PC-9 (cell line): ENCODE measurements around the gene ASTN2.

Experiments used
- EZH2 ChIP-seq: fragments of 200-600 bp; sonication (generic); IDR thresholded peaks from 2 replicates; pipeline ENCODE4 v1.8.0; 2017; ENCODE audit warnings: antibody characterized with exemption, low read depth
- TF ChIP-seq, protein P1 (sequence below): fragments of 200-600 bp; sonication (generic); conservative IDR thresholded peaks from 2 replicates; pipeline ENCODE4 v1.6.1; 2017; ENCODE audit warnings: mixed run types, antibody characterized with exemption, mild to moderate bottlenecking, moderate library complexity

DNA sequence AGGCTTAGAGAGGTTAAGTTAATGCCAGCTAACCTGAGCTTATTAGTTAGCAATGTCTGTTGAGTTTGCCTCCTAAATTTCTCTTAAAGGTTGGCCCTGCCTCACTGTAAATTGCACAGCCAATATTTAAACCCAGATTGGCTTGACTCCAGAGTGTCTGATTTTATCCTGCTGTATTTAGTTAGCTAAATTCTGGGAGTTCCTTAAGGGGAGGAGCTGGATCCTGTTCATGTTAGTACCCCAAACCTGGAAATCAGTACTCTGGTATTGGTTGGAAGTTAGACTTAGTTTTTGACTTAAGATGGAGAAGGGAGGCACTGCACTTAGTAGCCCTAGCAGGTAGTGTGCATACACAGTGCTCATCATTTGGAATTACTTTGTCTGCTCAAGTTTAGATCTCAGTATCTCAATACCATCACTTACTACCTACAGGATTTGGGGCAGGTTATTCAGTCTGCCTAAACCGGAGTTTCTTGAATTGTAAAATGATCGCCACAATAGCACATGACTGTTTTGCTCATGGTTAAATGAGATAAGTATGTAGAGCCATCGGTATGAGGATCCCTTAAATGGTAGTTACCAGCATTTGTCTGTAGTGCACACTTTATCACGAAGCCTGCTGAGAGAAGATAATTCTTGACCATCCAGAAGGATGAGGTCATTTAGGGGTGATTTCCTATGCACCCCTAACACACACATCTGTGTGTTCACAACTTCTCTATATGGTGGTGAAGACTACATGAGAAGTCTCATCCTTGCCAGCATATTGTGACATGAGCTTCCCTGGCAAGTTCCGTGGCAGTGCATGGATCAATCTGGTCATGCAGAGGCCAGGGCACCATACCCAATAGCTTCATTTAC is 992.5 kb downstream of the ASTN2 start:
- no peak for TF ChIP-seq EZH2
- TF ChIP-seq, protein P1, sequence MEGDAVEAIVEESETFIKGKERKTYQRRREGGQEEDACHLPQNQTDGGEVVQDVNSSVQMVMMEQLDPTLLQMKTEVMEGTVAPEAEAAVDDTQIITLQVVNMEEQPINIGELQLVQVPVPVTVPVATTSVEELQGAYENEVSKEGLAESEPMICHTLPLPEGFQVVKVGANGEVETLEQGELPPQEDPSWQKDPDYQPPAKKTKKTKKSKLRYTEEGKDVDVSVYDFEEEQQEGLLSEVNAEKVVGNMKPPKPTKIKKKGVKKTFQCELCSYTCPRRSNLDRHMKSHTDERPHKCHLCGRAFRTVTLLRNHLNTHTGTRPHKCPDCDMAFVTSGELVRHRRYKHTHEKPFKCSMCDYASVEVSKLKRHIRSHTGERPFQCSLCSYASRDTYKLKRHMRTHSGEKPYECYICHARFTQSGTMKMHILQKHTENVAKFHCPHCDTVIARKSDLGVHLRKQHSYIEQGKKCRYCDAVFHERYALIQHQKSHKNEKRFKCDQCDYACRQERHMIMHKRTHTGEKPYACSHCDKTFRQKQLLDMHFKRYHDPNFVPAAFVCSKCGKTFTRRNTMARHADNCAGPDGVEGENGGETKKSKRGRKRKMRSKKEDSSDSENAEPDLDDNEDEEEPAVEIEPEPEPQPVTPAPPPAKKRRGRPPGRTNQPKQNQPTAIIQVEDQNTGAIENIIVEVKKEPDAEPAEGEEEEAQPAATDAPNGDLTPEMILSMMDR = no peak
